Gastroesophageal sphincter (tissue), 3 donors: ENCODE data around the gene SLC39A11.

Source experiments
- CTCF ChIP-seq, 4 experiments: fragments of 200-600 bp in 2 of 4; fragments of 450-650 bp in 2 of 4; sonication (generic) in 1 of 4; IDR thresholded peaks; one replicate each; pipeline ENCODE4 v1.5.1; 2017 to 2019; ENCODE audit warnings: antibody characterized with exemption in 4 of 4, mild to moderate bottlenecking in 2 of 4, moderate library complexity in 2 of 4
- EP300 ChIP-seq: sonication (generic); formaldehyde crosslinking; IDR thresholded peaks from one replicate; pipeline ENCODE4 v1.6.1; 2017; ENCODE audit warnings: antibody characterized with exemption, mild to moderate bottlenecking
- POLR2A ChIP-seq, 2 donors: fragments of 450-650 bp; IDR thresholded peaks; one replicate each; pipeline ENCODE4 v1.6.1; 2017; ENCODE audit warnings: antibody characterized with exemption in 2 of 2, mild to moderate bottlenecking in 2 of 2, moderate library complexity in 1 of 2
- POLR2AphosphoS5 ChIP-seq: sonication (generic); formaldehyde crosslinking; IDR thresholded peaks from one replicate; pipeline ENCODE4 v1.6.1; 2017; ENCODE audit warnings: antibody characterized with exemption

GRCh38 chr17:72839131-72839725, 253.3 kb downstream of the SLC39A11 start:
- TF ChIP-seq CTCF (IDR thresholded peaks at IDR 0.05) = no peak
- TF ChIP-seq POLR2AphosphoS5 = no peak
- TF ChIP-seq POLR2A (IDR thresholded peaks at IDR 0.05) = no peak
- no peak for TF ChIP-seq EP300
